ENCODE data around the gene EIF2B4.

- TF ChIP-seq, protein P1, sequence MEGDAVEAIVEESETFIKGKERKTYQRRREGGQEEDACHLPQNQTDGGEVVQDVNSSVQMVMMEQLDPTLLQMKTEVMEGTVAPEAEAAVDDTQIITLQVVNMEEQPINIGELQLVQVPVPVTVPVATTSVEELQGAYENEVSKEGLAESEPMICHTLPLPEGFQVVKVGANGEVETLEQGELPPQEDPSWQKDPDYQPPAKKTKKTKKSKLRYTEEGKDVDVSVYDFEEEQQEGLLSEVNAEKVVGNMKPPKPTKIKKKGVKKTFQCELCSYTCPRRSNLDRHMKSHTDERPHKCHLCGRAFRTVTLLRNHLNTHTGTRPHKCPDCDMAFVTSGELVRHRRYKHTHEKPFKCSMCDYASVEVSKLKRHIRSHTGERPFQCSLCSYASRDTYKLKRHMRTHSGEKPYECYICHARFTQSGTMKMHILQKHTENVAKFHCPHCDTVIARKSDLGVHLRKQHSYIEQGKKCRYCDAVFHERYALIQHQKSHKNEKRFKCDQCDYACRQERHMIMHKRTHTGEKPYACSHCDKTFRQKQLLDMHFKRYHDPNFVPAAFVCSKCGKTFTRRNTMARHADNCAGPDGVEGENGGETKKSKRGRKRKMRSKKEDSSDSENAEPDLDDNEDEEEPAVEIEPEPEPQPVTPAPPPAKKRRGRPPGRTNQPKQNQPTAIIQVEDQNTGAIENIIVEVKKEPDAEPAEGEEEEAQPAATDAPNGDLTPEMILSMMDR (IDR thresholded peaks at IDR 0.05; ENCODE audit: insufficient read depth, low read depth, low read length): no peak
- no peak for TF ChIP-seq EZH2 (IDR thresholded peaks at IDR 0.05; ENCODE audit: insufficient read depth, low read length)
Observed at GRCh38 chr2:27314709-27315108, 55.4 kb downstream of the EIF2B4 start.
